ENCODE measurements around the gene DCTN5. TPM values are rescaled to one million over a fixed set of nuclear protein-coding genes. Genes with fewer than 3 reads are reported as not detected.
A peak's percentile ranks its signal among the peaks of the same experiment; 100 is the strongest.

Gene DCTN5
- total and polyA plus RNA-seq, 2 of the 13 experiments (the other 11 are each of a cell fraction or from before 2014, with no cell fraction given), result 105 to 207 TPM

DNA sequence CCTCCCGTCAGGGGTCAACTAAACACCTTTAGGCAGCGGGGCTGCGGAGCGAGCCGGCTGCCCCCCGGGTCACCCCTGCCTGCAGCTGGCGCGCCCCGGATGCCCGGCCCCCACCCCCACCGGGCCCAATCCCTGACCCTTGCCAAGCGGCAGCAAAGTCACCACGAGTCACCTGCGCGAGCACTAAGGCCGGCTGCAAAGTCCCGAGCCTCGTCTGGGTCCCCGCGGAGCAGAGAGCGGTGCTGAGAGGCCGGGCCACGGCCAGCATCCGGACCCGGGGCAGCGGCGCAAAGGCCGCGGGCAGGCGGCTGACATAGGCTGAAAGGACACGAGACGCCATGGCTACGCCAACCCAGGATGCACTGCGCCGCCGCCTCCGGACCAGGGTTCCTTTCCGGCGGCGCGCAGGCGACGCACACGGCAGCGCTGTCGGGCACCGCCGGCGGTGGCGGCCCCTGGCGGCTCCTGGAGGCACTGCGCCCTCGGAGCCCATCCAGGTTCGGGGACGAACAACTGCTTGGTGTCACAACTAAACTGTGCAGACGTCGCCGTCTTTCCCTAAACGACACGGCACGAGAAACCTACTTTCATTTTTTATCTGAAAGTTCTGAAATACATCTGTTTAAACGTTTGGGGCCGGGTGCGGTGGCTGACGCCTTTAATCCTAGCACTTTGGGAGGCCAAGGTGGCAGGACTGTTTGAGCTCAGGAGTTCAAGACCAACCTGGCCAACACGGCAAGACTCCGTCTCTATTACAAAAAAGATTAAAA lies 45.1 kb upstream of the DCTN5 start, which contains the start of gene NDUFAB1 (continued):
- TF ChIP-seq, protein P1, sequence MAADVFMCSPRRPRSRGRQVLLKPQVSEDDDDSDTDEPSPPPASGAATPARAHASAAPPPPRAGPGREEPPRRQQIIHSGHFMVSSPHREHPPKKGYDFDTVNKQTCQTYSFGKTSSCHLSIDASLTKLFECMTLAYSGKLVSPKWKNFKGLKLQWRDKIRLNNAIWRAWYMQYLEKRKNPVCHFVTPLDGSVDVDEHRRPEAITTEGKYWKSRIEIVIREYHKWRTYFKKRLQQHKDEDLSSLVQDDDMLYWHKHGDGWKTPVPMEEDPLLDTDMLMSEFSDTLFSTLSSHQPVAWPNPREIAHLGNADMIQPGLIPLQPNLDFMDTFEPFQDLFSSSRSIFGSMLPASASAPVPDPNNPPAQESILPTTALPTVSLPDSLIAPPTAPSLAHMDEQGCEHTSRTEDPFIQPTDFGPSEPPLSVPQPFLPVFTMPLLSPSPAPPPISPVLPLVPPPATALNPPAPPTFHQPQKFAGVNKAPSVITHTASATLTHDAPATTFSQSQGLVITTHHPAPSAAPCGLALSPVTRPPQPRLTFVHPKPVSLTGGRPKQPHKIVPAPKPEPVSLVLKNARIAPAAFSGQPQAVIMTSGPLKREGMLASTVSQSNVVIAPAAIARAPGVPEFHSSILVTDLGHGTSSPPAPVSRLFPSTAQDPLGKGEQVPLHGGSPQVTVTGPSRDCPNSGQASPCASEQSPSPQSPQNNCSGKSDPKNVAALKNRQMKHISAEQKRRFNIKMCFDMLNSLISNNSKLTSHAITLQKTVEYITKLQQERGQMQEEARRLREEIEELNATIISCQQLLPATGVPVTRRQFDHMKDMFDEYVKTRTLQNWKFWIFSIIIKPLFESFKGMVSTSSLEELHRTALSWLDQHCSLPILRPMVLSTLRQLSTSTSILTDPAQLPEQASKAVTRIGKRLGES (CRISPR knock-in tag; IDR thresholded peaks at IDR 0.05; ENCODE audit: borderline replicate concordance), result peak; percentile 88; the same call in 1 of the 2 replicates
- TF ChIP-seq ZNF660 (CRISPR knock-in tag; IDR thresholded peaks at IDR 0.05; ENCODE audit: borderline replicate concordance, low read depth) (0 out of 2 replicates have a peak, but pooled peaks have one; percentile 33), SP4 (CRISPR knock-in tag; IDR thresholded peaks at IDR 0.05) (peak; percentile 95), GTF3A (CRISPR knock-in tag; conservative IDR thresholded peaks at IDR 0.05) (peak; percentile 79; the same call in 1 of the 2 replicates), MAZ (IDR thresholded peaks at IDR 0.05; ENCODE audit: borderline replicate concordance, low read depth, low read length) (no peak), MAZ (CRISPR knock-in tag; IDR thresholded peaks at IDR 0.05; ENCODE audit: low read depth) (peak; percentile 86), GPN1 (CRISPR knock-in tag; IDR thresholded peaks at IDR 0.05; ENCODE audit: borderline replicate concordance) (peak; percentile 86; the same call in 1 of the 2 replicates), PHF21A (CRISPR knock-in tag; IDR thresholded peaks at IDR 0.05) (peak; percentile 83; the same call in 1 of the 2 replicates), ZNF530 (CRISPR knock-in tag; IDR thresholded peaks at IDR 0.05; ENCODE audit: low read depth) (no peak), ZNF747 (CRISPR knock-in tag; IDR thresholded peaks at IDR 0.05; ENCODE audit: borderline replicate concordance) (peak; percentile 88; the same call in 1 of the 2 replicates)
- TF ChIP-seq, protein P2, sequence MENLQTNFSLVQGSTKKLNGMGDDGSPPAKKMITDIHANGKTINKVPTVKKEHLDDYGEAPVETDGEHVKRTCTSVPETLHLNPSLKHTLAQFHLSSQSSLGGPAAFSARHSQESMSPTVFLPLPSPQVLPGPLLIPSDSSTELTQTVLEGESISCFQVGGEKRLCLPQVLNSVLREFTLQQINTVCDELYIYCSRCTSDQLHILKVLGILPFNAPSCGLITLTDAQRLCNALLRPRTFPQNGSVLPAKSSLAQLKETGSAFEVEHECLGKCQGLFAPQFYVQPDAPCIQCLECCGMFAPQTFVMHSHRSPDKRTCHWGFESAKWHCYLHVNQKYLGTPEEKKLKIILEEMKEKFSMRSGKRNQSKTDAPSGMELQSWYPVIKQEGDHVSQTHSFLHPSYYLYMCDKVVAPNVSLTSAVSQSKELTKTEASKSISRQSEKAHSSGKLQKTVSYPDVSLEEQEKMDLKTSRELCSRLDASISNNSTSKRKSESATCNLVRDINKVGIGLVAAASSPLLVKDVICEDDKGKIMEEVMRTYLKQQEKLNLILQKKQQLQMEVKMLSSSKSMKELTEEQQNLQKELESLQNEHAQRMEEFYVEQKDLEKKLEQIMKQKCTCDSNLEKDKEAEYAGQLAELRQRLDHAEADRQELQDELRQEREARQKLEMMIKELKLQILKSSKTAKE (CRISPR knock-in tag; IDR thresholded peaks at IDR 0.05; ENCODE audit: borderline replicate concordance), result peak; percentile 37; the same call in 1 of the 2 replicates
- TF ChIP-seq, protein P3, sequence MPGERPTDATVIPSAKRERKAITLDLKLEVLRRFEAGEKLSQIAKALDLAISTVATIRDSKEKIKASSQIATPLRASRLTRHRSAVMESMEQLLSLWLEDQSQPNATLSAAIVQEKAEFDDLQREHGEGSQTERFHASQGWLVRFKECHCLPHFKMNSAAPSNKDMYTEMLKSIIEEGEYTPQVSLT (CRISPR knock-in tag; IDR thresholded peaks at IDR 0.05; ENCODE audit: borderline replicate concordance, low read depth), result no peak
- TF ChIP-seq, protein P4, sequence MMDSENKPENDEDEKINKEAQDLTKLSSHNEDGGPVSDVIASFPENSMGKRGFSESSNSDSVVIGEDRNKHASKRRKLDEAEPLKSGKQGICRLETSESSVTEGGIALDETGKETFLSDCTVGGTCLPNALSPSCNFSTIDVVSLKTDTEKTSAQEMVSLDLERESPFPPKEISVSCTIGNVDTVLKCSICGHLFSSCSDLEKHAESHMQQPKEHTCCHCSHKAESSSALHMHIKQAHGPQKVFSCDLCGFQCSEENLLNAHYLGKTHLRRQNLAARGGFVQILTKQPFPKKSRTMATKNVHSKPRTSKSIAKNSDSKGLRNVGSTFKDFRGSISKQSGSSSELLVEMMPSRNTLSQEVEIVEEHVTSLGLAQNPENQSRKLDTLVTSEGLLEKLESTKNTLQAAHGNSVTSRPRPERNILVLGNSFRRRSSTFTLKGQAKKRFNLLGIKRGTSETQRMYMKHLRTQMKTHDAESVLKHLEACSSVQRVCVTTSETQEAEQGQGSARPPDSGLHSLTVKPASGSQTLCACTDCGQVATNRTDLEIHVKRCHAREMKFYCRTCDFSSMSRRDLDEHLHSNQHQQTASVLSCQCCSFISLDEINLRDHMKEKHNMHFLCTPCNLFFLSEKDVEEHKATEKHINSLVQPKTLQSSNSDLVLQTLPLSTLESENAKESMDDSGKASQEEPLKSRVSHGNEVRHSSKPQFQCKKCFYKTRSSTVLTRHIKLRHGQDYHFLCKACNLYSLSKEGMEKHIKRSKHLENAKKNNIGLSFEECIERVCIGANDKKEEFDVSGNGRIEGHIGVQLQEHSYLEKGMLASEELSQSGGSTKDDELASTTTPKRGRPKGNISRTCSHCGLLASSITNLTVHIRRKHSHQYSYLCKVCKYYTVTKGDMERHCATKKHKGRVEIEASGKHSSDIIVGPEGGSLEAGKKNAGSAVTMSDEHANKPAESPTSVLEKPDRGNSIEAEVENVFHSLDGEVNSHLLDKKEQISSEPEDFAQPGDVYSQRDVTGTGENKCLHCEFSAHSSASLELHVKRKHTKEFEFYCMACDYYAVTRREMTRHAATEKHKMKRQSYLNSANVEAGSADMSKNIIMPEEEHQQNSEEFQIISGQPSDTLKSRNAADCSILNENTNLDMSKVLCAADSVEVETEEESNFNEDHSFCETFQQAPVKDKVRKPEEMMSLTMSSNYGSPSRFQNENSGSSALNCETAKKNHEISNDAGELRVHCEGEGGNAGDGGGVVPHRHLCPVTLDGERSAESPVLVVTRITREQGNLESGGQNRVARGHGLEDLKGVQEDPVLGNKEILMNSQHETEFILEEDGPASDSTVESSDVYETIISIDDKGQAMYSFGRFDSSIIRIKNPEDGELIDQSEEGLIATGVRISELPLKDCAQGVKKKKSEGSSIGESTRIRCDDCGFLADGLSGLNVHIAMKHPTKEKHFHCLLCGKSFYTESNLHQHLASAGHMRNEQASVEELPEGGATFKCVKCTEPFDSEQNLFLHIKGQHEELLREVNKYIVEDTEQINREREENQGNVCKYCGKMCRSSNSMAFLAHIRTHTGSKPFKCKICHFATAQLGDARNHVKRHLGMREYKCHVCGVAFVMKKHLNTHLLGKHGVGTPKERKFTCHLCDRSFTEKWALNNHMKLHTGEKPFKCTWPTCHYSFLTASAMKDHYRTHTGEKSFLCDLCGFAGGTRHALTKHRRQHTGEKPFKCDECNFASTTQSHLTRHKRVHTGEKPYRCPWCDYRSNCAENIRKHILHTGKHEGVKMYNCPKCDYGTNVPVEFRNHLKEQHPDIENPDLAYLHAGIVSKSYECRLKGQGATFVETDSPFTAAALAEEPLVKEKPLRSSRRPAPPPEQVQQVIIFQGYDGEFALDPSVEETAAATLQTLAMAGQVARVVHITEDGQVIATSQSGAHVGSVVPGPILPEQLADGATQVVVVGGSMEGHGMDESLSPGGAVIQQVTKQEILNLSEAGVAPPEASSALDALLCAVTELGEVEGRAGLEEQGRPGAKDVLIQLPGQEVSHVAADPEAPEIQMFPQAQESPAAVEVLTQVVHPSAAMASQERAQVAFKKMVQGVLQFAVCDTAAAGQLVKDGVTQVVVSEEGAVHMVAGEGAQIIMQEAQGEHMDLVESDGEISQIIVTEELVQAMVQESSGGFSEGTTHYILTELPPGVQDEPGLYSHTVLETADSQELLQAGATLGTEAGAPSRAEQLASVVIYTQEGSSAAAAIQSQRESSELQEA (CRISPR knock-in tag; IDR thresholded peaks at IDR 0.05; ENCODE audit: not compliant biosample characterization), result peak; percentile 97
